Measurements from ENCODE around the gene ALAD. TPM values are rescaled to one million over a fixed set of nuclear protein-coding genes. Genes with fewer than 3 reads are reported as not detected.

The ALAD gene
- total and polyA plus RNA-seq, 2 of the 13 experiments (the other 11 are each of a cell fraction or from before 2014, with no cell fraction given) = 21.8 to 30.1 TPM

DNA sequence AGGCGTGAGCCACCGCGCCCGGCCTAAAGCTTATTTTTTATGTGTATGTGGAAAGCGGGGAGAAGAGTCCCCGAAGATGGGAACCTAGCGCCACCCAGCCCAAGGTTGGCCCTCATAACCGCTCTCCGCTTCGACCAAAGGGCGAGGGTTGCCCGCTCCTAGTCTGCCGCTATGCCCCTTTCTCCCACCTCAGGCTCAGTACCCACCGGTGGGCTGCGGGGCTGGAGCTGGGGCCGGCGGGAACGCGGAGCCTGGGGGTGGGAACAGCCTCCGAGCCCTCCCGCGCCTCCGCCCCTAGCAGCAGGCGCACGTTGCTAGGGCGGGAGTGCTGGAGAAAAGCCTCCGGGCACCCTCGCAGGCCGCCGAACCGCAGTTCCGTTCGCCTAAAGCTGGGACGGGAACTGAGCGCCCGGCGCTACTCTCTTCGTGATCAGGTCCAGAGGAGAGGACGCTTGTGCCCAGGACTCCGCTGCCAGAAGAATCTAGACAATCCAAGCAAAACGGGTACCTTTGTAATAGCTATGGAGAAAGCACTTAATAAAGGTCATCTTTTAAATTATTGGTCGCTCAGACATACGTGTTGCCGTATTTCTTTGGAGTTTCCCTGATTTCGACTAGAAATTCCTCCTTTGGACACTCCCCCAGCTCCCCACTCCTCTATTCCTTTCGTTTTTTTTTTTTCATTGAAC is 60.9 kb downstream of the ALAD start, which contains the start of gene WDR31 (continued):
- TF ChIP-seq ZNF138 (CRISPR knock-in tag; IDR thresholded peaks at IDR 0.05; ENCODE audit: low read depth) = no peak
- peak; percentile 68; the same call in 1 of the 2 replicates for TF ChIP-seq FOXA3 (CRISPR knock-in tag; IDR thresholded peaks at IDR 0.05)
- no peak; the same call in 1 of the 2 replicates for TF ChIP-seq ARHGAP35 (CRISPR knock-in tag; IDR thresholded peaks at IDR 0.05; ENCODE audit: borderline replicate concordance)
- TF ChIP-seq FOSL1 (CRISPR knock-in tag; IDR thresholded peaks at IDR 0.05; ENCODE audit: borderline replicate concordance) = no peak
- TF ChIP-seq ZNF75D (CRISPR knock-in tag; IDR thresholded peaks at IDR 0.05; ENCODE audit: borderline replicate concordance) = no peak
- peak; percentile 51; the same call in 1 of the 2 replicates for TF ChIP-seq HNF4A (CRISPR knock-in tag; IDR thresholded peaks at IDR 0.05)
- TF ChIP-seq MAFG (CRISPR knock-in tag; IDR thresholded peaks at IDR 0.05) = no peak
- 0 out of 2 replicates have a peak, but pooled peaks have one; percentile 54 for TF ChIP-seq SMAD9 (CRISPR knock-in tag; IDR thresholded peaks at IDR 0.05)
- peak; percentile 69; the same call in 1 of the 2 replicates for TF ChIP-seq CCDC6 (CRISPR knock-in tag; IDR thresholded peaks at IDR 0.05)
- TF ChIP-seq POLR2A (IDR thresholded peaks at IDR 0.05; ENCODE audit: insufficient read depth in 1 of 2, low read depth in 2 of 2, low read length in 2 of 2) = peak; percentile 52 to 84; a peak in 3 of 4 replicates
- TF ChIP-seq, protein P1, sequence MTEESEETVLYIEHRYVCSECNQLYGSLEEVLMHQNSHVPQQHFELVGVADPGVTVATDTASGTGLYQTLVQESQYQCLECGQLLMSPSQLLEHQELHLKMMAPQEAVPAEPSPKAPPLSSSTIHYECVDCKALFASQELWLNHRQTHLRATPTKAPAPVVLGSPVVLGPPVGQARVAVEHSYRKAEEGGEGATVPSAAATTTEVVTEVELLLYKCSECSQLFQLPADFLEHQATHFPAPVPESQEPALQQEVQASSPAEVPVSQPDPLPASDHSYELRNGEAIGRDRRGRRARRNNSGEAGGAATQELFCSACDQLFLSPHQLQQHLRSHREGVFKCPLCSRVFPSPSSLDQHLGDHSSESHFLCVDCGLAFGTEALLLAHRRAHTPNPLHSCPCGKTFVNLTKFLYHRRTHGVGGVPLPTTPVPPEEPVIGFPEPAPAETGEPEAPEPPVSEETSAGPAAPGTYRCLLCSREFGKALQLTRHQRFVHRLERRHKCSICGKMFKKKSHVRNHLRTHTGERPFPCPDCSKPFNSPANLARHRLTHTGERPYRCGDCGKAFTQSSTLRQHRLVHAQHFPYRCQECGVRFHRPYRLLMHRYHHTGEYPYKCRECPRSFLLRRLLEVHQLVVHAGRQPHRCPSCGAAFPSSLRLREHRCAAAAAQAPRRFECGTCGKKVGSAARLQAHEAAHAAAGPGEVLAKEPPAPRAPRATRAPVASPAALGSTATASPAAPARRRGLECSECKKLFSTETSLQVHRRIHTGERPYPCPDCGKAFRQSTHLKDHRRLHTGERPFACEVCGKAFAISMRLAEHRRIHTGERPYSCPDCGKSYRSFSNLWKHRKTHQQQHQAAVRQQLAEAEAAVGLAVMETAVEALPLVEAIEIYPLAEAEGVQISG (CRISPR knock-in tag; IDR thresholded peaks at IDR 0.05) = peak; percentile 92
- TF ChIP-seq KLF9 (CRISPR knock-in tag; IDR thresholded peaks at IDR 0.05; ENCODE audit: low read depth) = no peak
- peak; percentile 62; the same call in 1 of the 2 replicates for TF ChIP-seq CENPT (CRISPR knock-in tag; IDR thresholded peaks at IDR 0.05; ENCODE audit: low read depth)
- no peak; the same call in 1 of the 2 replicates for TF ChIP-seq ZNF672 (CRISPR knock-in tag; IDR thresholded peaks at IDR 0.05)
- peak; percentile 54 for TF ChIP-seq HNRNPK (IDR thresholded peaks at IDR 0.05; ENCODE audit: low read depth, low read length, poor library complexity, severe bottlenecking)
- no peak for TF ChIP-seq ZNF326 (CRISPR knock-in tag; IDR thresholded peaks at IDR 0.05; ENCODE audit: borderline replicate concordance)
- TF ChIP-seq CREM (IDR thresholded peaks at IDR 0.05) = peak; percentile 47
- TF ChIP-seq CREM (CRISPR knock-in tag; IDR thresholded peaks at IDR 0.05) = no peak
- TF ChIP-seq ATAD3A (CRISPR knock-in tag; IDR thresholded peaks at IDR 0.05) = no peak
- TF ChIP-seq ZBTB20 (CRISPR knock-in tag; IDR thresholded peaks at IDR 0.05; ENCODE audit: borderline replicate concordance, low read depth) = peak; percentile 90; the same call in 1 of the 2 replicates
- TF ChIP-seq PHF20 (CRISPR knock-in tag; IDR thresholded peaks at IDR 0.05) = peak; percentile 91
- TF ChIP-seq ZNF160 (CRISPR knock-in tag; IDR thresholded peaks at IDR 0.05) = peak; percentile 68; the same call in 1 of the 2 replicates
- no peak for TF ChIP-seq ZBTB42 (CRISPR knock-in tag; IDR thresholded peaks at IDR 0.05)
- TF ChIP-seq MAZ (IDR thresholded peaks at IDR 0.05; ENCODE audit: borderline replicate concordance, low read depth, low read length) = peak; percentile 74
- peak; percentile 96 for TF ChIP-seq MAZ (CRISPR knock-in tag; IDR thresholded peaks at IDR 0.05; ENCODE audit: low read depth)
- peak; percentile 64; the same call in 1 of the 2 replicates for TF ChIP-seq ZMYM2 (CRISPR knock-in tag; IDR thresholded peaks at IDR 0.05)
- peak; percentile 89; the same call in 1 of the 2 replicates for TF ChIP-seq ZIK1 (CRISPR knock-in tag; IDR thresholded peaks at IDR 0.05; ENCODE audit: borderline replicate concordance, low read depth)
- peak; percentile 89; the same call in 1 of the 2 replicates for TF ChIP-seq ZNF607 (CRISPR knock-in tag; IDR thresholded peaks at IDR 0.05; ENCODE audit: borderline replicate concordance)
- TF ChIP-seq MLLT10 (CRISPR knock-in tag; IDR thresholded peaks at IDR 0.05) = no peak
- TF ChIP-seq SOX6 (IDR thresholded peaks at IDR 0.05) = no peak
- TF ChIP-seq SOX6 (CRISPR knock-in tag; IDR thresholded peaks at IDR 0.05) = peak; percentile 68

All from HepG2 (cell line).